Measurements from ENCODE around the gene ST7L. TPM values are rescaled to one million over a fixed set of nuclear protein-coding genes. Genes with fewer than 3 reads are reported as not detected.

ST7L gene
- total RNA-seq, 2 experiments from 2014 or later: 11.3 to 12.5 TPM

DNA sequence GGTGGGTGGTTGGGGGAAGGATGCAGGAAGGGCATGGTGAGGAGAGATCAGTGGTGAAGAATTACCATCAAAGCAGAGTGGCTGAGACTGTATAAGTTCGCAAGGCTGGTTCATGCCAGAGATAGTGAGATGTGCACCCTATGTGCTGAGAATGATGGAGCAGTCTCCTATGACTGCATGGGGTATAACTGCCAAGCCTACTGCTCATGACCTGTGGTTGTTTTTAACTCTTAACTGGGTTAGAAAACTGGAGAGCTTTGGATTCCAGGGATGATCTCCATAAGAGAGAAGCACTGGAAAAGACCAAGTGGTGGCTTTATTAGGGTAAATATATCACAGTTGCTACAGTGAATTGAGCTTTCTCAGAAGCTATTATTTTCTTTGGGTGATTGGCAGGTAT, 94.0 kb downstream of the ST7L start:
- ChIA-PET POLR2A (no interaction called here), CTCF (no interaction called here)

DNA sequence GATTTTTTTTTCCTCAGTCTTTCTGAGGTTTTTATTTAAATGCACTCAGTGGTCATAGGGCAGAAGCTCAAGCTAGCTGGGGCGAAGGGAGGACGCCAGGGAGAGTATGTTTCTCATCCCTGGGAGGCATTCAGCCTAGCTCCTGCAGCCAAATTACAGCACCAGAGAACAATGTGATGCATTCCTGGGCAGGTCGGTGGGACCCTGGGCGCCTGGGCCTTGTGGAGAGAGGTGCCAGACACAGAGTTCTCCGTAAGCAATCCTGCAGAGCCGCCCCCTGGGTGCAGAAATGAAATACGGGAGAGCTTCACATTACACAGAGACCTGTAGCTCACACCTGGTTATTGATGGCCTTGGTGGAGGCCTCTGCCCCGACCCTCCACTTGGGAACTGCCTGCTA, 94.7 kb downstream of the ST7L start:
- POLR2A ChIA-PET: no interaction called here
- CTCF ChIA-PET: no interaction called here

DNA sequence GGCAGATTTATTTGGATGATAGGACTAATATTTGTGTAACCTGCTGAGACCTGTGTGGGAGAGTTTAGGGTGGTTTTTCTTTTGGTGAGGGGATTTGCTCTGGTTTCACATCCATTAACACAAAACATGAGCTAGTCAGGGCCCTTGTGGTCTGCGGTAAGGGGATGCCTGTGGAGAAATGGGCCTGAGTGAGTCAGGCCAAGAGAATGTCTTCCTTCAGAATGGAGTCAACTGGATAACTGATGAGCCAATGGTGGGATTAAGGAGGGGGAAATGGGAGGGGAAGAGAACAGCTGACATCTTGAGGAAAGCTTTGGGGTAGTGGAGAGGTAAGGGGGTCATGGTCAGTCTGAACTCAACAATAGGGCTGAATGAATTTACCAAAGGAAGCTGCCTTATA, 96.3 kb downstream of the ST7L start:
- ChIA-PET POLR2A (no interaction called here), CTCF (interaction anchor here (1.3 kb wide), 1 partner anchor 10 kb away, joined by 3 read pairs; no protein-coding TSS in a partner anchor)

DNA sequence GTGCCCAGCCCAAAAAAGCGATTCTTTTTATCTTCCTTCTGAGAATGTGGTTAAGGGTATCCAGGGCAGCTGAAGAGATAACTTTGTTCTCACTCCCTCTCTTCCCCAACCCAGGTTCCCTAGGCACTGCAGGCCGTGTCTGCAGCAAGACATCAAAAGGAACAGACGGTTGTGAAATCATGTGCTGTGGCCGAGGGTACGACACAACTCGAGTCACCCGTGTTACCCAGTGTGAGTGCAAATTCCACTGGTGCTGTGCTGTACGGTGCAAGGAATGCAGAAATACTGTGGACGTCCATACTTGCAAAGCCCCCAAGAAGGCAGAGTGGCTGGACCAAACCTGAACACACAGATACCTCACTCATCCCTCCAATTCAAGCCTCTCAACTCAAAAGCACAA, 98.8 kb downstream of the ST7L start:
- ChIA-PET POLR2A (no interaction called here), CTCF (no interaction called here)

DNA sequence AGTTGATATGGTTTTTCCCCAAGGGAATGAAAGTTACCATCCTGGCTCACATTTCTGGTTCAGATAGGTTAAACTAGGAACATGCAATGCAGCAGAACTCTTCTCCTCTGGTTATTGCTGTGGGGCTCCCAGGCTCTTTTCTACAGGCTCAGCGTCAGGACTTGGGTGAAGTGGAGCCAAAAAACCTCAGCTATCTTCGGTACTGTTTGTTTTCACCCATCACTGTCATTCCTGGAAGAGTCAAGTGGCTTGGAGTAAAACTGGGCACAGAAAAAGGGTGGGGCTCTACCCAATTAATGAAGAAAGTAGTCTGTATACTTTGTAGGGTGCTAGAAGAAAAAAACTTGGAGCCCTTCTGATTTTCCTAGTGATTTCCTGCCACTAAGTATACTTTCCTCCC, 100.8 kb downstream of the ST7L start:
- ChIA-PET CTCF (no interaction called here), POLR2A (no interaction called here)

DNA sequence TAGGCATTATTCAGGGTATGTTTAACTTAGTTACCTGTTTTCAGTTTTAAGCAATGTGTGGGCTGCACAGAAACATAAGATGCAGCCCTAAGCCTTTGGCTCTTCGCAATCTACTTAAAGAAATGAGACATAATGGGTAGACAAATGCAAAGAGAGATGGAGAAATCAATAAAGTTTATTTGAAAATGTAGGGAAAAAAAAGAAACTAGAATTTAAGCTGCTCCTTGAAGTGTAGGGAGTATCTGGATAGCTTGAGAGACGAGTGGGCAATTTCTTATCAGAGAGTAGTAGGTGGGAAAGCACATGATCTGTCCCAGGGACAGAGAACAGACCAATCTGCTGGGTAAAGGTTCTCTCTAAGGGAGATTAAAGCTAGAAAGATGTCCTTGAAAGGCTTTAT, 101.3 kb downstream of the ST7L start:
- POLR2A ChIA-PET: no interaction called here
- CTCF ChIA-PET: no interaction called here

DNA sequence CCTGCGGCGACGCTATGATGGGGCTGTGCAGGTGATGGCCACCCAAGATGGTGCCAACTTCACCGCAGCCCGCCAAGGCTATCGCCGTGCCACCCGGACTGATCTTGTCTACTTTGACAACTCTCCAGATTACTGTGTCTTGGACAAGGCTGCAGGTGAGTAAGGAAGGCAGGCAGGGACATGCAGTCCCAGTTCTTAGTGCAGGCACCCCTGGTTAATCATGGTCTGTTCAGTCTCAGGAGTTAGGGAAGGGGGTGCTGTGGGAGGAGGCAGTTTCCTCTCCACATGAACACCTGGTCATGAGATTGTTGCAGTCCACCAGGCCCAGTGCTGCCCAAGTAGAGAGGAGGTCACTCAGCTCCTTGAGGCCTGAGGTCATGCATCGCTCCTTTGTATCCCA, 101.7 kb downstream of the ST7L start:
- ChIA-PET CTCF (no interaction called here), POLR2A (no interaction called here)

DNA sequence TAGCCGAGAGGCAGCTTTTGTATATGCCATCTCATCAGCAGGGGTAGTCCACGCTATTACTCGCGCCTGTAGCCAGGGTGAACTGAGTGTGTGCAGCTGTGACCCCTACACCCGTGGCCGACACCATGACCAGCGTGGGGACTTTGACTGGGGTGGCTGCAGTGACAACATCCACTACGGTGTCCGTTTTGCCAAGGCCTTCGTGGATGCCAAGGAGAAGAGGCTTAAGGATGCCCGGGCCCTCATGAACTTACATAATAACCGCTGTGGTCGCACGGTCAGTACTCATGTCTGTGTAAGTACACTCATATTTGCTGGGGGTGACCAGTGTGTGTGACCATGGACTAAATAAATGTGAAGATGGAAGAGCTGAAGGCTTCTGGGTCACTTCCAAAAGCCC, 102.8 kb downstream of the ST7L start:
- CTCF ChIA-PET: no interaction called here
- POLR2A ChIA-PET: no interaction called here

DNA sequence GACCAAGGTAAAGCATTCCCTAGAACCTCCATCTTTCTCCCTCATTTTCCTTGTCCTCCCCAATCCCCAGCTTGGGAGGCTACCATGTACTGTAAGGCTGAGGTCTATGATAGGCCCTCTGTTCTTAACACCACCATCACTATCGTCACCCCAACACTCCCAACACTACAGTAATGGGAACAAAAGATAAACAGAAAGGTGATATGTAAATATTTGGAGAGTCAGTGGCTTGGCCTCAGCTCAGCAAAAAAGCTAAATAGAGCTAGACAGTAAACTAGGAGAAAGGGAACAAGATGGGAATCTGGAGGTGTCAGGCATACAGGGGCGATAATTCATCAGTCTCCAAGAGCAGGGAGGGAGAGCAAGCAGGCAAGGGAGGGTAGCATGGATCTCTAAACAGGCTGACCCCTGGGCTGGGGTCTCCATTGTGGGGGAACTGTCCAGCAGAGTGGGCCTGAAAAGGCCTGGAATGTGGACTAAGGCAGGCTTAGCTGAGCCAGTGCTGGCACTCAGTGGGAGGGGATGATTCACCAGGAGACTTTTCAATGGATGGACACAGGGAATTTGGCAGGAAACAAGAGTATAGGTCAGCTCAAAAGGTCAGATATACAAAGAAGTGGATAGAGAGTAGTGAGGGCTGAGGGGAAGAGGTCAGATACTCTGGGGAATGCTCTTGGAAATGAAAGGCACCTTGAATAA, 103.5 kb downstream of the ST7L start:
- CTCF ChIA-PET: no interaction called here
- POLR2A ChIA-PET: no interaction called here

DNA sequence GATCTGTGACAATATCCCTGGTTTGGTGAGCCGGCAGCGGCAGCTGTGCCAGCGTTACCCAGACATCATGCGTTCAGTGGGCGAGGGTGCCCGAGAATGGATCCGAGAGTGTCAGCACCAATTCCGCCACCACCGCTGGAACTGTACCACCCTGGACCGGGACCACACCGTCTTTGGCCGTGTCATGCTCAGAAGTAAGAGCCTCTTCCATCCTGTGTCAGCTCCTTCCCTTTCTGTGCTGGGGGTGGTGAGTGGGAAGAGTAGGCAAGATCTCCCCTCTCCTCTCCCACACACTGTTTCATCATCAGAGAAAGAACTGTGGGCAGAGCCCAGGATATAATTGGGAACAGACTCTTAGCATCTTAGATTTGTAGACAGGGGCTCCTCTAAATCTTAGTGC, 104.0 kb downstream of the ST7L start:
- ChIA-PET CTCF (no interaction called here), POLR2A (no interaction called here)

DNA sequence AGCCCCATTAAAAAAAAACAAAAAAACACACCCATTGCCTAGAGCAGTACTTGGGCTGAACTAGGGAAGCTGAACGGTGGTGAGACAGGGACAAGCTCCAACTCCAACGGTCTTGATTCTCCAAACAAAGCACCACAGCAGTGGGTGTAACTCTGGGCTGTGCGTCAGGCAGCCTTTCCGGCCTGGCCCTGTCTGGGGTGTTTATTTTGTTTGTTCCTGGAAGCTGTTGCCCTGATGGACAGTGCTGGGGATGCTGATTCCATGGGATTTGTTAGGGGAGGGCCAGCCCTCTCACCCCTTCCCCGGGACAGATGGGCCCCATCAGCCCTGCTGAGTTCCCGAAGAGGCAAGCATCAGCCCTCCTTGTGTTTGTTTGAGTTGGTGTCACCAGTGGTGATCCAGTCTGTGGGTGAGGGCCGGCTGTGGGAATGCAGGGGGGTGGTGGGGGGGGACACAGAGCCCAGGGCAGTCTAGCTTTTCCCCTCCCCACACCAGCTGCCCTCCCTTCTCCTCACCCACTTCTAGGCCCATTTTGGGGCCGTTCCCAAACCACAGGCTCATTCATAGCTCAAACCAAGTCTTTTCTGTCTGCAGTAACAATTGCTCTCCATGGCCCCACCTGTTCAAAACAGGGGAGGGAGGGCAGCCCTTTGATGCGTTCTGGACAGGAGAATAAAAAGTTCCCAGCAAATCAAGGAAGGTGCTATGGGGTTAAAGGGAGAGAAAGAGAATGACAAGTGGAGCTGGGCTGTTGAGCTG, 105.7 kb downstream of the ST7L start:
- ChIA-PET CTCF (interaction anchor here (1.1 kb wide), 1 partner anchor 9 kb away, joined by 3 read pairs; no protein-coding TSS in a partner anchor), POLR2A (no interaction called here)

DNA sequence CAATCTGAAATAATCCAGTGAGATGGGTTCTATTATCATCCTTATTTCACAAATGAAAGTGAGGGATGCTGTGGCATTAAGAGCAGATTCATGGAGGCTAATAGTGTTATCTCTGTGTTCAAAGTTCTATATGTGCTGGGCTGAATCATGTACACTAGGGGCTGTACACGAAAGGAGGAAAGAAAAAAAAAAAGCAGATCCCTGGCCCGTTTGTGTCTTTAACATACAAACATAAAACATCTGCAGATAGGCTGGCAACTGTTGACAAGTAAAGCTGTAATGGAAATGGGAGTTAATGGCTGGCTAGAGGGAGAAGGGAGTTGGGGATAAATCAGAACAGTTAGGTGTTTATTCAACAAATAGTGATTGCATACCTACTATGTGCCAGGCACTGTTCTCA, 107.0 kb downstream of the ST7L start:
- ChIA-PET CTCF (interaction anchor here (1.0 to 1.1 kb wide), 2 partner anchors 10 to 11 kb away, joined by 3 read pairs; no protein-coding TSS in a partner anchor), POLR2A (no interaction called here)

DNA sequence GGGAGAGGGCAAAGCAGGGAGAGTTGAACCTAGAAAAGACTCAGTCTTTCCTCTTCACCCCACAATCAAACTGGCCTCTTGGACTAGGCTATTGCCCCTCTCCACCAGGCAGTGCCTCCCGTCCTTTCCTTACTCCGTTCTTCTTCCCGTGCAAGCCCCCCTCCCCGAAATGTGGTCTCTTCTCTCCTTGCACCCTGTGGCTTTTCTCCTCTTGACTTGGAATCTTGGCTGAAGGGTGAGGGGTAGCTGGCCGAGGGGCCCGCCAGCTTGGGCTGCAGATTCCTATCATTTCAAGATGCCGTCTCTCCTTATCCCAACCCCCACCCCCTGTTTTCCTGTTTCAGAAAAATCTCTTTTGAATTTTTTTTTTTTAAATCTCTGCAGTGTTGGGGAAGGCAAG, 108.6 kb downstream of the ST7L start:
- ChIA-PET CTCF (no interaction called here), POLR2A (no interaction called here)

DNA sequence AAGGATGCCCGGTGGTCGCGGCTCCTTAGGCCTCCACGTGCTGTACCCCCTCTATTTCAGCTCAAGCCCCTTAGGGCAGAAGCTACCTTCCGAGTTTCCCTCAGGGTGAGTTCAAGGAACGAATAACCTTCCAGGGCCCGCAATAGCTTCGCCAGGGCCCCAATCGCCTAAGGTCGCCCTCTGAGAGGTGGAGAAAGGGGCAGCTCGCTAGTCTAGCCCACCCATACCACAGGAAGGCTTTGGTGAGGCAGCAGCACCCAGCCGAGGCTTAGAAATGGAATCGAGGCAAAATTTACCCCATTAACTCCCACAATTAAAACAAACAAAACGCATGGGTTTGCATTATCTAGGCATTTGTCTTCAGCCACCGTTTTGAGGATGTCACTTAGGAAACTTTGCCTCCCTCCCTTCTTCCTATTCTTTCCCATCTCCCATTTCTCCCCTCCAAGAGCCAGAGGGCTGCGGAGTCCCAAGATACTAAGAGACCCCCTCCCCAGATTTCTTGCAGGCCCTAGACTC, 109.2 kb downstream of the ST7L start:
- POLR2A ChIA-PET: no interaction called here
- CTCF ChIA-PET: interaction anchor here (0.5 kb wide), 1 partner anchor 12 kb away, joined by 3 read pairs; no protein-coding TSS in a partner anchor

DNA sequence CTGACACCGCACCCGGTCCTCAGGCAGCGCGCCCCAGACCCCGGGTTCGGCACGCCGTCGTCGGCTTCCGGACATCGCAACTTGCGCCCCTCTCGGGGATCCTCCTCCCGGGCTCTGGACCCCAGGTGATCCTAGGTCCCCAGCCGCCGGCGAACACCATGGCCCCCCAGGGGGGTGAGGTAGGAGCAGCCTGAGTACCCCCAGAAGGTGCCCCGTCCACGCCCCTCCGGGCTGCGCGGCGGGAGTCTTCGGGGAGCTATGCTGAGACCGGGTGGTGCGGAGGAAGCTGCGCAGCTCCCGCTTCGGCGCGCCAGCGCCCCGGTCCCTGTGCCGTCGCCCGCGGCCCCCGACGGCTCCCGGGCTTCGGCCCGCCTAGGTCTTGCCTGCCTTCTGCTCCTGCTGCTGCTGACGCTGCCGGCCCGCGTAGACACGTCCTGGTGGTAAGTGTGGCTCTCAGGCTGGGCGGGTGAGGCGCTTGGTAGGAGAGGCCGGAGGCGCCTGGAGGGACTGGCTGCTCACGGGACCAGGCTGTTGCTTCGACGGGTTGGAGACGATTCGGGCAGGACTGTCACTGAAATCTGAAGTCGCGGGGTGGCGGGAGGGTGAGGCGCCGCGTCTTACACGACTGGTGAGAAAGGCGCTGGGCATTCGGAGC, 109.8 kb downstream of the ST7L start:
- CTCF ChIA-PET: no interaction called here
- POLR2A ChIA-PET: interaction anchor here (0.6 kb wide), 1 partner anchor 1498 kb away, joined by 3 read pairs; no protein-coding TSS in a partner anchor

DNA sequence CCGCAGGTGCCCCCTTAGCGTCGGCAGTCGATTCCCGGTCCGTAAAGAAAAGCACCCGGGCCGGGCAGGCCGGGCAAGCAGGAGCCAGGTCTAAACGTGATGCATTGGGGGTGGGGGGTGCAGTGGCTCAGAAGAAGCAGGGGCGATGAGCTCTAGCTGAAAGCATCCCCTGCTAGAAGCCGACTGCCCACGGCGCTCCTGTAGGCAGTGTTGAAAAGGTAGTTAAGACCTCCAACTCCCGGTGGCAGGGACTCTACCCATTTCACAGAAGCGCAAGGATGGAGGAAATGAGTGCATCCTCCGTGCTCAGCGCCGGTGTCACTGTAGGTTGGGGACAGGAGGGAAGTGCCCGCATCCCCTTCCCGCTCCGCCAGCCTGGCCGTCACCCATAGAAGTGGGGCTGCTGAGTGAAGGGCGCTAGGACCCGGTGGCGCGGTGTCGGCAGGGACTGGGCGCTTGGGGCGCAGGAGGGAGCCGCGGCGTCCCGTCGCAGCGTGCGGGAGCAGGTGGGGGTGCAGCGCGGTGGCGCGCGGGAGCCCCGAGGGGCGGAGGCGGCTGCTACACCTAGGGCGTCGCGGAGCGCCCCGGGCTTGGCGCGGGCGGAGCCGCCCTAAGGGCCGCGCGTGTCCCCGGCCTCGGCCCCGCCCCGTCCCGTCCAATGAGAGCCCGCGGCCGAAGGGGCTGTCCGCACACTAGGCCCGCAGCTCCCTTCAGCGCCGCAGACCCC, 110.5 kb downstream of the ST7L start, which contains the start of gene WNT2B:
Gene WNT2B (plus strand): TSS at position 688 of the 727 bp plus-strand sequence. CDS start 298 bp downstream, outside the sequence.
- ChIA-PET CTCF (no interaction called here), POLR2A (interaction anchor here (0.6 to 0.7 kb wide), 2 partner anchors 1499 to 1950 kb away, joined by 3 read pairs; no protein-coding TSS in a partner anchor)

DNA sequence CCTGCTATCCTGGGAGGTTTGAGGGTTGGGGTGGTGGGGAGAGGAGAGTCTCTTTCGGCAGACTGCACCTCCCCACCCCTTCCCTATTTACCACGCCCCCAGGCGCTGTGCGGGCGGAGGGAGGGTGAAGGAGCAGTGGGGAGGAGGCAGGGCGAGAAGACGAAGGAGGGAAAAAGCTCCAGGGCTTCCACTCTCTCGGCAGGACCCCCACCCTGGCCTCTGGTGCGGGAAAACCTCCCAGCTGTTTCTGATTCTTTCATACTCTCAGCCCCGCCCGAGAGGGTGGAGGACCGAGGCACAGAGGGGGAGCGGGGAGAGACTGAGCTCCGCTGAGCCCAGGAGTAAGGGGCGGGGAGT, 111.0 kb downstream of the ST7L start:
- ChIA-PET POLR2A (interaction anchor here (0.7 kb wide), 1 partner anchor 1951 kb away, joined by 3 read pairs; no protein-coding TSS in a partner anchor), CTCF (no interaction called here)

DNA sequence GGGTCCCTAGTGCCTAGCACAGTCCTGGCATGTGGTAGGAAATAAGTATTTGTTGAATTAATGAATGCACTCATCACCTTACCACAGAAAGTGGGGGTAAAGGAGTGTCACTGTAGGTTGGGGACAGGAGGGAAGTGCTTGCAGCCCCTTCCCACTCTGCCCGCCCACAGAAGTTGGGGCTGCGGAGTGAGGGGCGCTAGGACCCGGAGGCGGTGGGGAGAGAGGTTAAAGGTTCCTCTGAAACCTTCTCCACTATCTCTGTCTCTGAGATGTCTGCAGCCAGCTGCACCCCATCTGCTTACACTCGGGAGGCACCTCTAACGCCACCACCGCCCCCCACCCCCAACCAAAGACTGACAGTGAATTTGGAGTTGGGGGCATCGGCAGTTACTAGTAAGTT, 111.6 kb downstream of the ST7L start:
- ChIA-PET CTCF (no interaction called here), POLR2A (no interaction called here)

DNA sequence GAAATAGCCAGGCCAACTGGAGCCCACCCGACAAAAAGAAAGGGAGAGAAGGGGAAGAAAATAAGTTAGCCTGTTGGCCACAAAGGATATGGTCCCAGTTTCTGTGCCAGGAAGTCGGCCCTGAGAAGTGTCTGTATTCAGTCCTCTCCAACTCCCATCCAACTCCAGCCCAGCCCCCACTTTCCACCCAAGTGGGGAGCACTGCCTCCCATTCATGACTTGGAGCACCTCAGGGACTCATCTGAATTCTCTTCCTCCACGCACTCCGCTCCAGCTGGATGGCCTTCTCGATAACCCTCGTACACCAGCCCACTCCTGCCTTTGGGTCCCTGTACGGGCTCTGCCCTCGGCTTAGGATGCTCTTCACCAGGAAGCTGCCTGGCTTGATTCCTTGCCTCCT, 112.2 kb downstream of the ST7L start:
- CTCF ChIA-PET: no interaction called here
- POLR2A ChIA-PET: no interaction called here

DNA sequence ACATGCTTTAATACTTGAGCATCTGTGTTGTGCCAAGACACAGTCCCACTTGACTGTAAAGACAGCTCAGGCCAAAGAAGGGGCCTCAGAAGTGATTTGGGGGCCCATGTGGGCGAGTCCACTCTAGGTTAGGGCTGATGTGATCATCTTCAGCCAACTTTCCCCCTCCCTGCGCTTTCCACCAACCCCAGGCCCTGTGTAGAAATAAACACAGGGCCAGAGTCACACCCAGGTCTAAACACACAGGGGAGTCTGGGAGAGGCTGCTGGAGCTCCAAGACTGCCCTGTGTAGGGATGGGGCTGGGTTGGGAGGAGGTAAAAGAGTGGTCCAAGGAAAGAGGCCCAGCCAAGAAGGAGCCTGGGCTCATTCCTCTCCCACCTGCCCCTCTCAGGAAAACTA, 112.6 kb downstream of the ST7L start:
- CTCF ChIA-PET: no interaction called here
- POLR2A ChIA-PET: no interaction called here

Measured in activated CD8-positive, alpha-beta memory T cell treated with anti-CD3 and anti-CD28 coated beads for 36 hours (primary cell).